ENCODE results near the gene GAB4. TPM values are rescaled to one million over a fixed set of nuclear protein-coding genes. Genes with fewer than 3 reads are reported as not detected.

GAB4 gene
- total RNA-seq, 1 donor from 2014 or later, result not detected

- DNase-seq (ENCODE audit: extremely low spot score in 2 of 2), result no peak
- Histone ChIP-seq H3K4me1 (no peaks in the 10 kb centered on the region), H3K27ac (no peak overlapping the region), H3K27me3 (no peaks in the 10 kb centered on the region), H3K4me3 (no peak overlapping the region), H3K9me3 (no peaks in the 10 kb centered on the region), H3K36me3 (no peaks in the 10 kb centered on the region)
- intact Hi-C loops (cut with DNase I), result no loop called here
- TF ChIP-seq CTCF (IDR thresholded peaks at IDR 0.05), result no peak
- TF ChIP-seq POLR2AphosphoS5 (IDR thresholded peaks at IDR 0.05; ENCODE audit: insufficient read depth in 1 of 2, low read depth in 1 of 2), result no peak
- no peak for TF ChIP-seq POLR2A (IDR thresholded peaks at IDR 0.05)
Observed at GRCh38 chr22:16989915-16990314, 18.1 kb downstream of the GAB4 start.

GRCh38 chr22:16988257-16988656 is 19.8 kb downstream of the GAB4 start:
- H3K27ac ChIP-seq, result no peak overlapping the region
- intact Hi-C loops (cut with DNase I), result no loop called here
- no peak overlapping the region for H3K4me3 ChIP-seq
- no peaks in the 10 kb centered on the region for H3K36me3 ChIP-seq
- DNase-seq (ENCODE audit: extremely low spot score in 2 of 2), result no peak
- no peaks in the 10 kb centered on the region for H3K27me3 ChIP-seq
- TF ChIP-seq POLR2A (IDR thresholded peaks at IDR 0.05) (no peak), POLR2AphosphoS5 (IDR thresholded peaks at IDR 0.05; ENCODE audit: insufficient read depth in 1 of 2, low read depth in 1 of 2) (no peak), CTCF (IDR thresholded peaks at IDR 0.05) (no peak)
- no peaks in the 10 kb centered on the region for H3K9me3 ChIP-seq
- no peaks in the 10 kb centered on the region for H3K4me1 ChIP-seq

GRCh38 chr22:16987822-16988221 is 20.2 kb downstream of the GAB4 start:
- H3K36me3 ChIP-seq, result no peaks in the 10 kb centered on the region

GRCh38 chr22:16975155-16975885 is 32.7 kb downstream of the GAB4 start:
- Histone ChIP-seq H3K9me3 (no peaks in the 10 kb centered on the region), H3K27me3 (no peaks in the 10 kb centered on the region), H3K4me3 (no peak overlapping the region), H3K36me3 (no peaks in the 10 kb centered on the region), H3K27ac (no peak overlapping the region), H3K4me1 (no peaks in the 10 kb centered on the region)
- DNase-seq (ENCODE audit: extremely low spot score in 2 of 2), result peak in 1 of 2 donors; percentile 56
- intact Hi-C loops (cut with DNase I), result no loop called here
- TF ChIP-seq CTCF (IDR thresholded peaks at IDR 0.05) (no peak), POLR2AphosphoS5 (IDR thresholded peaks at IDR 0.05; ENCODE audit: insufficient read depth in 1 of 2, low read depth in 1 of 2) (no peak), POLR2A (IDR thresholded peaks at IDR 0.05) (no peak)

More at GRCh38 chr22:16987822-16988221, 20.2 kb downstream of the GAB4 start:
- DNase-seq (ENCODE audit: extremely low spot score in 2 of 2), result no peak
- no peaks in the 10 kb centered on the region for H3K27me3 ChIP-seq
- TF ChIP-seq POLR2AphosphoS5 (IDR thresholded peaks at IDR 0.05; ENCODE audit: insufficient read depth in 1 of 2, low read depth in 1 of 2) (no peak), POLR2A (IDR thresholded peaks at IDR 0.05) (no peak), CTCF (IDR thresholded peaks at IDR 0.05) (no peak)
- intact Hi-C loops (cut with DNase I), result no loop called here
- H3K4me1 ChIP-seq, result no peaks in the 10 kb centered on the region
- H3K9me3 ChIP-seq, result no peaks in the 10 kb centered on the region
- H3K4me3 ChIP-seq, result no peak overlapping the region
- no peak overlapping the region for H3K27ac ChIP-seq

All from vagina (tissue), 2 donors.